HCT116 (cell line): Measurements from ENCODE around the gene DENND11. TPM values are rescaled to one million over a fixed set of nuclear protein-coding genes. Genes with fewer than 3 reads are reported as not detected.

Source experiments
- ATAC-seq: fragments of 200-7000 bp; cut with Tn5 transposase; 2 replicates; pipeline ENCODE4 v1.9.1; 2020; ENCODE audit warnings: mild to moderate bottlenecking, moderate library complexity
- BruUV-seq: library from RNA; stranded (reverse); fragments of 400-500 nt; replicated peaks from 2 replicates; lab custom pipeline; 2021; lab: Mats Ljungman, UMichigan
- CTCF ChIA-PET: fragments of 300-600 bp; sonication (Branson Sonifier 250); formaldehyde crosslinking; loops from one replicate; lab custom pipeline; 2021; ENCODE audit warnings: antibody characterized with exemption; lab: Charles Lee
- POLR2A ChIA-PET: fragments of 300-600, 350-600 bp; sonication (Branson Sonifier 250); formaldehyde crosslinking; loops from one replicate; lab custom pipeline; 2021; ENCODE audit warnings: antibody characterized with exemption; lab: Charles Lee
- RAD21 ChIA-PET, 2 experiments: fragments of 300-600 bp; sonication (Branson Sonifier 250); formaldehyde crosslinking; loops; one replicate each; lab custom pipeline; 2023; ENCODE audit warnings: low total read pairs in 2 of 2; ENCODE audit not compliant: uncharacterized antibody in 2 of 2, unreplicated experiment in 2 of 2, low non-redundant PET in 1 of 2; lab: Charles Lee
- DNase-seq: peaks from one replicate; pipeline ENCODE4 v3.0.0-alpha.2; 2010; ENCODE audit warnings: low read depth, low spot score
- H2AFZ ChIP-seq: fragments of 200-600 bp; shearing (Covaris generic), sonication (generic); 2 replicates; pipeline ENCODE4 v1.6.1; 2017; ENCODE audit warnings: low read depth, mixed run types, mixed read lengths, antibody characterized with exemption, low read length; ENCODE audit not compliant: poor library complexity, severe bottlenecking
- H3K27ac ChIP-seq: 2 replicates; pipeline ENCODE4 v1.5.1; 2012; ENCODE audit warnings: low read depth, low read length
- H3K27me3 ChIP-seq: fragments of 200-600 bp; sonication (generic); 2 replicates; pipeline ENCODE4 v1.6.1; 2016; ENCODE audit warnings: mixed run types, low read length, mixed read lengths; ENCODE audit not compliant: insufficient read depth
- H3K36me3 ChIP-seq, 2 experiments: fragments of 200-500 bp in 1 of 2; fragments of 200-600 bp in 1 of 2; sonication (Bioruptor generic) in 1 of 2; sonication (generic) in 1 of 2; 2 replicates each; pipeline versions ENCODE4 v1.5.1 to v1.6.1; 2014 to 2016; ENCODE audit warnings: low read length in 2 of 2, inconsistent platforms in 1 of 2, mixed read lengths in 1 of 2, mixed run types in 1 of 2; ENCODE audit not compliant: insufficient read depth in 2 of 2, control insufficient read depth in 1 of 2
- H3K4me1 ChIP-seq, 2 experiments: fragments of 200-600 bp in 1 of 2; sonication (generic) in 1 of 2; 2 replicates each; pipeline versions ENCODE4 v1.5.1 to v1.6.1; 2012 to 2017; ENCODE audit warnings: low read length in 2 of 2, inconsistent platforms in 1 of 2, mild to moderate bottlenecking in 1 of 2, mixed read lengths in 1 of 2, mixed run types in 1 of 2, moderate library complexity in 1 of 2; ENCODE audit not compliant: insufficient read depth in 2 of 2, control insufficient read depth in 1 of 2
- H3K4me2 ChIP-seq: fragments of 200-600 bp; sonication (generic); 2 replicates; pipeline ENCODE4 v1.6.1; 2017; ENCODE audit warnings: mixed run types, low read length, mixed read lengths
- H3K4me3 ChIP-seq, 2 experiments: fragments of 200-600 bp in 1 of 2; sonication (generic) in 1 of 2; replicated peaks in 1 of 2; 2 replicates each; pipeline ENCODE4 v1.5.1; 2011 to 2016; ENCODE audit warnings: low read length in 2 of 2, control low read depth in 1 of 2, low read depth in 1 of 2, mild to moderate bottlenecking in 1 of 2, mixed read lengths in 1 of 2, mixed run types in 1 of 2
- H3K79me2 ChIP-seq: fragments of 200-600 bp; sonication (generic); 2 replicates; pipeline ENCODE4 v1.6.1; 2017; ENCODE audit warnings: mild to moderate bottlenecking, mixed run types, low read length, moderate library complexity, mixed read lengths; ENCODE audit not compliant: insufficient read depth
- H3K9ac ChIP-seq: fragments of 200-600 bp; sonication (generic); 2 replicates; pipeline ENCODE4 v1.6.1; 2016; ENCODE audit warnings: low read length, mixed read lengths
- H3K9me2 ChIP-seq: fragments of 200-600 bp; sonication (generic), shearing (Covaris generic); 2 replicates; pipeline ENCODE4 v1.6.1; 2017; ENCODE audit warnings: mixed run types, mild to moderate bottlenecking, moderate library complexity; ENCODE audit not compliant: insufficient read depth
- H3K9me3 ChIP-seq, 2 experiments: fragments of 200-500 bp in 1 of 2; fragments of 200-600 bp in 1 of 2; sonication (Bioruptor generic) in 1 of 2; sonication (generic) in 1 of 2; 2 replicates each; pipeline ENCODE4 v1.6.1; 2014 to 2017; ENCODE audit warnings: low read length in 2 of 2, mixed read lengths in 2 of 2, inconsistent platforms in 1 of 2, low read depth in 1 of 2, mild to moderate bottlenecking in 1 of 2, mixed run types in 1 of 2, moderate library complexity in 1 of 2; ENCODE audit not compliant: control insufficient read depth in 1 of 2, insufficient read depth in 1 of 2
- H4K20me1 ChIP-seq: fragments of 200-600 bp; sonication (generic), shearing (Covaris generic); 2 replicates; pipeline ENCODE4 v1.6.1; 2017; ENCODE audit warnings: mixed run types, mild to moderate bottlenecking, moderate library complexity; ENCODE audit not compliant: insufficient read depth
- CTCF ChIP-seq, 3 experiments: fragments of 200-600 bp in 1 of 3; sonication (generic) in 1 of 3; IDR thresholded peaks in 2 of 3; conservative IDR thresholded peaks in 1 of 3; 2 replicates each; pipeline ENCODE4 v1.5.1; 2012 to 2017; ENCODE audit warnings: low read depth in 2 of 3, low read length in 2 of 3, antibody characterized with exemption in 1 of 3, borderline replicate concordance in 1 of 3, control low read depth in 1 of 3, mild to moderate bottlenecking in 1 of 3, mixed read lengths in 1 of 3, mixed run types in 1 of 3, moderate library complexity in 1 of 3; ENCODE audit not compliant: insufficient read depth in 1 of 3
- REST ChIP-seq: IDR thresholded peaks from 2 replicates; pipeline ENCODE4 v1.6.1; 2012; ENCODE audit warnings: low read depth
- ZNF274 ChIP-seq: fragments of 200-500 bp; sonication (Bioruptor generic); IDR thresholded peaks from 2 replicates; pipeline ENCODE4 v1.6.1; 2014; ENCODE audit warnings: mild to moderate bottlenecking, low read depth, low read length, inconsistent platforms
- intact Hi-C: fragments of 100-400 bp; cut with micrococcal nuclease; formaldehyde crosslinking; loops from 2 replicates; pipeline ENCODE4 v1.10.0; 2022
- total RNA-seq: library from RNA; stranded (reverse); gene quantifications from one replicate; pipeline ENCODE4 v1.2.1, GENCODE V29; 2021; ENCODE audit not compliant: unreplicated experiment

The DENND11 gene
- total RNA-seq, 1 experiment from 2014 or later = 23.4 TPM

GRCh38 chr7:141712603-141713255 is 10.8 kb upstream of the DENND11 start:
- H2AFZ ChIP-seq = no peak overlapping the region
- H3K9me3 ChIP-seq = no peaks in the 10 kb centered on the region
- ChIA-PET POLR2A (no interaction called here), CTCF (no interaction called here), RAD21 (no interaction called here)
- DNase-seq (no peak), ATAC-seq (no peak)
- H3K9me2 ChIP-seq = no peaks in the 10 kb centered on the region
- no peak overlapping the region for H3K9ac ChIP-seq
- no peak overlapping the region for H3K4me2 ChIP-seq
- H3K4me3 ChIP-seq = no peak overlapping the region
- no peaks in the 10 kb centered on the region for H3K79me2 ChIP-seq
- no peak for TF ChIP-seq CTCF (IDR thresholded peaks at IDR 0.05 in 2 of 3, conservative IDR thresholded peaks at IDR 0.05 in 1 of 3; ENCODE audit: borderline replicate concordance in 1 of 3, insufficient read depth in 1 of 3, low read depth in 2 of 3, low read length in 2 of 3)
- no peak for TF ChIP-seq ZNF274
- no peaks in the 10 kb centered on the region for H3K36me3 ChIP-seq
- H3K27me3 ChIP-seq = peaks cover 23% of the 10 kb centered on the region; the same call in 1 of the 2 replicates
- H4K20me1 ChIP-seq = no peaks in the 10 kb centered on the region
- H3K27ac ChIP-seq = no peak overlapping the region
- intact Hi-C loops = no loop called here
- no TSS peak for BruUV-seq
- no peaks in the 10 kb centered on the region for H3K4me1 ChIP-seq

- Histone ChIP-seq H3K9me2 (no peaks in the 10 kb centered on the region), H3K4me3 (no peak overlapping the region), H2AFZ (no peak overlapping the region), H3K9me3 (no peaks in the 10 kb centered on the region), H4K20me1 (no peaks in the 10 kb centered on the region), H3K4me1 (no peaks in the 10 kb centered on the region), H3K4me2 (no peak overlapping the region), H3K9ac (no peak overlapping the region), H3K79me2 (no peaks in the 10 kb centered on the region), H3K27ac (no peak overlapping the region), H3K27me3 (peaks cover 17% of the 10 kb centered on the region; the same call in 1 of the 2 replicates), H3K36me3 (no peaks in the 10 kb centered on the region)
- DNase-seq (no peak), ATAC-seq (no peak)
- TF ChIP-seq REST = no peak
- intact Hi-C loops = no loop called here
- BruUV-seq = no TSS peak
- RAD21 ChIA-PET = no interaction called here
- CTCF ChIA-PET = interaction anchor here (0.9 kb wide), 1 partner anchor 56 kb away, joined by 3 read pairs; no protein-coding TSS in a partner anchor
- POLR2A ChIA-PET = interaction anchor here (1.0 kb wide), 1 partner anchor 28 kb away, joined by 3 read pairs; the partner anchor contains the start of gene SSBP1
Observed at GRCh38 chr7:141710301-141710700, 8.3 kb upstream of the DENND11 start.
